ENCODE data around the gene SPATA6L. TPM values are rescaled to one million over a fixed set of nuclear protein-coding genes. Genes with fewer than 3 reads are reported as not detected.
A peak's percentile ranks its signal among the peaks of the same experiment; 100 is the strongest.

Gene SPATA6L
- total and polyA plus RNA-seq, 9 of the 15 experiments (the other 6 are each of a cell fraction or from before 2014, with no cell fraction given): 0.03 to 1.00 (median 0.08) TPM; not detected in 4

DNA sequence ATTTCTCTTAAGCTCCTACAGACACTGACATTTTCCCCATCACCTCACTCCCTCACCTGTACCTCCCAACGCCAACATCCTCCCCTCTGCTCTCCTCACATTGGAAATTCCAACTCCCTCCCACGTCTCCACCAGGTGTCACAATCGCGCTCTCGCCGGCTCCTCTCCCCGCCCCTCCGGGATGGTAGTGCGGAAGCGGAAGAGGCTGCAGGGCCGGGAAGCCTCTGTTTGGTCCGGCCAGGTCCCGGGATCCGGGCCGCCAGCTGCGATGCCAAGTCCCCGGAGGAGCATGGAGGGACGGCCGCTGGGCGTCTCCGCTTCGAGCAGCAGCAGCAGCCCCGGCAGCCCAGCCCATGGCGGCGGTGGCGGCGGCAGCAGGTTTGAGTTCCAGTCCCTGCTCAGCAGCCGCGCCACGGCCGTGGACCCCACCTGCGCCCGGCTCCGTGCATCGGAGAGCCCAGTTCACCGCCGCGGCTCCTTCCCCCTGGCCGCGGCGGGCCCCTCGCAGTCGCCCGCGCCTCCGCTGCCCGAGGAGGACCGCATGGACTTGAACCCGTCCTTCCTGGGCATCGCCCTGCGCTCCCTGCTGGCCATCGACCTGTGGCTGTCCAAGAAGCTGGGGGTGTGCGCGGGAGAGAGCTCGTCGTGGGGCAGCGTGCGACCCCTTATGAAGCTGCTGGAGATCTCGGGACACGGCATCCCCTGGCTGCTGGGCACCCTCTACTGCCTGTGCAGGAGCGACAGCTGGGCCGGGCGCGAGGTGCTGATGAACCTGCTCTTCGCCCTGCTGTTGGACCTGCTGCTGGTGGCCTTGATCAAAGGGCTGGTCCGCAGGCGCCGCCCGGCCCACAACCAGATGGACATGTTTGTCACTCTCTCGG is 3.9 kb downstream of the SPATA6L start, which contains the start of gene PLPP6:
Gene PLPP6, plus strand, starts transcription at position 187 of the 881 bp plus-strand sequence. Its CDS starts 82 bp downstream, at position 269.
- FAIRE-seq: peak; percentile 69
- ChIA-PET CTCF (ENCODE audit: low intra/inter-chr PET ratio) (no interaction called here), POLR2A (interaction anchor here (0.6 to 1.6 kb wide), 3 partner anchors 15 to 1057 kb away, joined by 3 read pairs; no protein-coding TSS in a partner anchor)
- WGBS (ENCODE audit: insufficient coverage, low coverage, missing lambda C conversion rate): under 1% methylated on average over 28 of the region's 70 CpGs
- ATAC-seq: peak; percentile 98
- Histone ChIP-seq H2AFZ (ENCODE audit: low read depth, low read length) (peak within 1 kb of the TSS; percentile 91), H3K9ac (ENCODE audit: insufficient read depth in 1 of 2, low read depth in 2 of 2, low read length in 2 of 2) (peak within 1 kb of the TSS; percentile 70 to 95), H3K9me3 (replicated peaks; ENCODE audit: control insufficient read depth, insufficient read depth, low read depth, low read length) (no peaks in the 10 kb centered on the region), H3K4me3 (peak within 1 kb of the TSS; percentile 86), H3K27me3 (ENCODE audit: control insufficient read depth in 2 of 2, insufficient read depth in 2 of 2, low read length in 2 of 2) (no peaks in the 10 kb centered on the region), H3K36me3 (ENCODE audit: control insufficient read depth, insufficient read depth, low read length) (no peaks in the 10 kb centered on the region), H3K79me2 (ENCODE audit: control insufficient read depth, insufficient read depth, low read length) (peaks cover 14% of the 10 kb centered on the region), H3K4me1 (replicated peaks in 1 of 2; ENCODE audit: control insufficient read depth in 2 of 2, insufficient read depth in 2 of 2, low read length in 2 of 2) (peaks cover 10 to 19% of the 10 kb centered on the region in 2 experiments; a peak in 4 of 5 replicates), H4K20me1 (replicated peaks; ENCODE audit: control insufficient read depth, insufficient read depth, low read length) (no peaks in the 10 kb centered on the region), H3K27ac (ENCODE audit: extremely low read depth, low read depth, low read length) (peak within 1 kb of the TSS; percentile 69), H3K4me2 (ENCODE audit: insufficient read depth, low read length) (peak within 1 kb of the TSS; percentile 90), H3K9me1 (ENCODE audit: control insufficient read depth, insufficient read depth, low read length) (no peaks in the 10 kb centered on the region)
- DNase-seq (ENCODE audit: extremely low read depth in 1 of 4, low spot score in 3 of 4): peak; percentile 75 to 86 (median 80)
- in situ Hi-C loops (cut with MboI): no loop called here
- no TSS peak for BruUV-seq (replicated peaks)
- intact Hi-C loops (cut with micrococcal nuclease): loop anchor here (2.0 to 5.0 kb wide), 2 partner anchors 78 to 325 kb away; partner anchors contain the start of genes AK3 and JAK2
- TF ChIP-seq NCOA1 (IDR thresholded peaks at IDR 0.05; ENCODE audit: low read depth) (peak; percentile 71; the same call in 1 of the 2 replicates), E2F1 (CRISPR knock-in tag; IDR thresholded peaks at IDR 0.05) (no peak), ZFX (CRISPR knock-in tag; IDR thresholded peaks at IDR 0.05) (peak; percentile 76), CTBP1 (IDR thresholded peaks at IDR 0.05; ENCODE audit: borderline replicate concordance) (peak; percentile 90), PHF21A (IDR thresholded peaks at IDR 0.05; ENCODE audit: borderline replicate concordance, low read depth) (no peak), ZBTB17 (CRISPR knock-in tag; IDR thresholded peaks at IDR 0.05) (0 out of 2 replicates have a peak, but pooled peaks have one; percentile 14), ARID2 (IDR thresholded peaks at IDR 0.05) (no peak), LARP7 (IDR thresholded peaks at IDR 0.05) (no peak), ZNF23 (CRISPR knock-in tag; IDR thresholded peaks at IDR 0.05) (no peak), ARNT (IDR thresholded peaks at IDR 0.05) (no peak), ZBTB43 (CRISPR knock-in tag; IDR thresholded peaks at IDR 0.05) (no peak), MTF1 (CRISPR knock-in tag; IDR thresholded peaks at IDR 0.05; ENCODE audit: borderline replicate concordance) (no peak), RBBP5 (IDR thresholded peaks at IDR 0.05; ENCODE audit: borderline replicate concordance, insufficient read depth, low read length, poor library complexity, severe bottlenecking) (peak; percentile 78), ATF1 (CRISPR knock-in tag; IDR thresholded peaks at IDR 0.05) (no peak), ATF1 (tag; IDR thresholded peaks at IDR 0.05) (no peak), ZNF146 (CRISPR knock-in tag; IDR thresholded peaks at IDR 0.05; ENCODE audit: unreplicated experiment) (no peak)
- TF ChIP-seq, protein P1, sequence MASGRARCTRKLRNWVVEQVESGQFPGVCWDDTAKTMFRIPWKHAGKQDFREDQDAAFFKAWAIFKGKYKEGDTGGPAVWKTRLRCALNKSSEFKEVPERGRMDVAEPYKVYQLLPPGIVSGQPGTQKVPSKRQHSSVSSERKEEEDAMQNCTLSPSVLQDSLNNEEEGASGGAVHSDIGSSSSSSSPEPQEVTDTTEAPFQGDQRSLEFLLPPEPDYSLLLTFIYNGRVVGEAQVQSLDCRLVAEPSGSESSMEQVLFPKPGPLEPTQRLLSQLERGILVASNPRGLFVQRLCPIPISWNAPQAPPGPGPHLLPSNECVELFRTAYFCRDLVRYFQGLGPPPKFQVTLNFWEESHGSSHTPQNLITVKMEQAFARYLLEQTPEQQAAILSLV (tag; IDR thresholded peaks at IDR 0.05): no peak
- TF ChIP-seq, protein P2, sequence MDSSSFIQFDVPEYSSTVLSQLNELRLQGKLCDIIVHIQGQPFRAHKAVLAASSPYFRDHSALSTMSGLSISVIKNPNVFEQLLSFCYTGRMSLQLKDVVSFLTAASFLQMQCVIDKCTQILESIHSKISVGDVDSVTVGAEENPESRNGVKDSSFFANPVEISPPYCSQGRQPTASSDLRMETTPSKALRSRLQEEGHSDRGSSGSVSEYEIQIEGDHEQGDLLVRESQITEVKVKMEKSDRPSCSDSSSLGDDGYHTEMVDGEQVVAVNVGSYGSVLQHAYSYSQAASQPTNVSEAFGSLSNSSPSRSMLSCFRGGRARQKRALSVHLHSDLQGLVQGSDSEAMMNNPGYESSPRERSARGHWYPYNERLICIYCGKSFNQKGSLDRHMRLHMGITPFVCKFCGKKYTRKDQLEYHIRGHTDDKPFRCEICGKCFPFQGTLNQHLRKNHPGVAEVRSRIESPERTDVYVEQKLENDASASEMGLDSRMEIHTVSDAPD (CRISPR knock-in tag; IDR thresholded peaks at IDR 0.05): no peak

Measured in K562 (cell line).